MM.1S (cell line): ENCODE results near the gene GRIK2.

Source experiments
- EZH2 ChIP-seq: fragments of 300-600 bp; sonication (generic); optimal IDR thresholded peaks from 2 replicates; pipeline ENCODE3; 2017; ENCODE audit warnings: low read depth, mild to moderate bottlenecking, antibody characterized with exemption, low read length, mixed read lengths
- EZH2phosphoT487 ChIP-seq: fragments of 300-600 bp; sonication (generic); IDR thresholded peaks from 2 replicates; pipeline ENCODE4 v1.6.1; 2018; ENCODE audit warnings: antibody characterized with exemption, low read length
- TF ChIP-seq, protein P1 (sequence below): fragments of 300-600 bp; sonication (generic); IDR thresholded peaks from 2 replicates; pipeline ENCODE4 v1.5.1; 2016; ENCODE audit warnings: antibody characterized with exemption, low read length, mixed read lengths

DNA sequence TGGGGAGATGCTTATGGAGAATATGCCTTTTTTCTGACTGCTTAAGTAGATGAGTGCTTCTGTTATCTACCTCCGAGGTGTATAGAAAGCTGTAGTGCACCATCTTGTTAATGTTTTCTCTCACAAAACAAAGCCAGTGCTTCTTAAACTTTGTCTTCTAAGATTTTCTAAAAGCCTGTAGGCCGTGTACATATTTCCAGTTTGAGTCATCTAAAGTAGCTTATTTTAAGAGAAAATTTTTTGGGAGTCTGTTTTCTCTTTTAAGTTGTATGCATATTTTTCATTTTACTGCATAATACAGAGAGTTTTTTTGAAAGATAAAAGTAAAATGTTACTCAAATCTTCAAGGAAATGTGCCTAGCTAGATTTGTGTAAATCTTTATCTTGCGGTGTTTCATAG, 151.7 kb downstream of the GRIK2 start:
- TF ChIP-seq EZH2phosphoT487: no peak
- TF ChIP-seq, protein P1, sequence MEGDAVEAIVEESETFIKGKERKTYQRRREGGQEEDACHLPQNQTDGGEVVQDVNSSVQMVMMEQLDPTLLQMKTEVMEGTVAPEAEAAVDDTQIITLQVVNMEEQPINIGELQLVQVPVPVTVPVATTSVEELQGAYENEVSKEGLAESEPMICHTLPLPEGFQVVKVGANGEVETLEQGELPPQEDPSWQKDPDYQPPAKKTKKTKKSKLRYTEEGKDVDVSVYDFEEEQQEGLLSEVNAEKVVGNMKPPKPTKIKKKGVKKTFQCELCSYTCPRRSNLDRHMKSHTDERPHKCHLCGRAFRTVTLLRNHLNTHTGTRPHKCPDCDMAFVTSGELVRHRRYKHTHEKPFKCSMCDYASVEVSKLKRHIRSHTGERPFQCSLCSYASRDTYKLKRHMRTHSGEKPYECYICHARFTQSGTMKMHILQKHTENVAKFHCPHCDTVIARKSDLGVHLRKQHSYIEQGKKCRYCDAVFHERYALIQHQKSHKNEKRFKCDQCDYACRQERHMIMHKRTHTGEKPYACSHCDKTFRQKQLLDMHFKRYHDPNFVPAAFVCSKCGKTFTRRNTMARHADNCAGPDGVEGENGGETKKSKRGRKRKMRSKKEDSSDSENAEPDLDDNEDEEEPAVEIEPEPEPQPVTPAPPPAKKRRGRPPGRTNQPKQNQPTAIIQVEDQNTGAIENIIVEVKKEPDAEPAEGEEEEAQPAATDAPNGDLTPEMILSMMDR: no peak
- TF ChIP-seq EZH2: no peak
